ENCODE measurements around the gene PLA2G2E. TPM values are rescaled to one million over a fixed set of nuclear protein-coding genes. Genes with fewer than 3 reads are reported as not detected.
"Not testable (repeated sequence)": the region's sequence is repeated elsewhere in the genome, so short reads cannot be mapped to it uniquely, and the experiment has no call there.

Gene PLA2G2E
- polyA plus RNA-seq, 1 donor: not detected

DNA sequence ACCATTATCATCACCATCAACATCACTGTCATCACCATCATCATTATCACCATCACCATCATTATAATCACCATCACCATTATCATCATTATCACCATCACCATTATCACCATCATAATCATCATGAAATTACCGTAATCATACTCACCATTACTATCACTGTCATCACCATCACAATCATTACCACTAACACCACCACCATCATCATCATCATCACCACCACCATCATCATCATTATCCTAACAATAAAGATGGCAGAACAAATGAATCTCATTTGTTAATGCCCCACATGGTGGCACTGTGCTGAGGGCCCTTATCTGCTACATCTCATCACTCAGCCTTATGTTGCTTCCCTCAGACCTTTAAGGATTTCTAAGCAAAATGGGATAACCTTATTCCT, 9.4 kb upstream of the PLA2G2E start:
- DNase-seq (ENCODE audit: low read depth): no peak

DNA sequence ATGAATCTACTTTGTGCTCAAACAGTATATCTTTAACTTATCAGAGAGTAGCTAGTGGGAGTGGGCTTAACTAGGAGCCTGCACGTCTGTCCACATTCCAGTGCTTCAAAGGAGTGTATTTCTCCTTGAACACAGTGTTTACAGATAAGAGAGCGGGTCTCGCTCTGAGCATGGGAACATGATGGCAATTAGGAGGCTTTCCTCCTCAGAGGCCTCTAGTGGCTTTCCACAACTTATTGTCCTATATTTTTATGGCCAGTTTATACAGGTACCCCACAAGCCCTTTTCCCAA, 3.7 kb upstream of the PLA2G2E start:
- not testable (repeated sequence) for DNase-seq (ENCODE audit: low read depth)

DNA sequence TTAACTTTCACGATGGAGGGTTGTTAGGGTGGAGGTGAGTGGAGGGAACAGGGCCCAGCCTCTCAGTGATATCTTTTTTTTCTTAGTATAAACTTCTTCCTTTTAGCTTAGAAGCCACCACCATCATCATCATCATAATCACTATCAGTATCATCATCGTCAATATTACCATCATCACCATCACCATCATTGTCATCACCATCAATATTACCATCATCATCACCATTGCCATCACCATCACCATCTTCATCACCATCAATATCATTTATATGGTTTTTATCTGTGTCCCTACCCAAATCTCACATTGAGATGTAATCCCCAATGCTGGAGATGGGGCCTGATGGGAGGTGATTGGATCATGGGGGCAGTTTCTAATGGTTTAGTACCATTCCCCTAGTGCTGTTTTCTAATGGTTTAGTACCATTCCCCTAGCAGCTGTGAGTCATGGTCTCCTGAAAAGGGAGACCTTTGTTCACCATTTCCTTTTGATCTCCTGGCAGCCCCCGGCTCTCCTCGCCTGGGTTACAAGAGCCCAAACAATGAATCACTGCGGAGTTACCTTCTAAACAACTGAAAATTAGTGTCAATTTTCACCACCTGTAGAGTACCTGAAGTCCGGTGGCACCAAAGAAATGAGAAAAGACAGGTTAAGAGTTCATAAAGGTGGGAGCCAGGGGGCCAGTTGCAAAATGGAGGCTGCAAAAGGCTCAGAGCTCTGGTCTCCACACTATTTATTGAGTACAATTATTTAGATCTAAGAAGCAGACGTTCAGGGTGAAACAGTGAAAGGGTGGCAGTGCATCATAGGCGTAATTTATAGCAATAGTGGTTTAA, 3.1 kb upstream of the PLA2G2E start:
- no peak for DNase-seq (ENCODE audit: low read depth)

- no peak for DNase-seq (ENCODE audit: low read depth)
Observed at GRCh38 chr1:19925342-19926070, 2.1 kb upstream of the PLA2G2E start.

- DNase-seq (ENCODE audit: low read depth): no peak
Observed at GRCh38 chr1:19923953-19924346, 533 bp upstream of the PLA2G2E start.

- DNase-seq (ENCODE audit: low read depth): no peak
Observed at GRCh38 chr1:19922015-19922688, 1.3 kb downstream of the PLA2G2E start.

GRCh38 chr1:19921310-19921709, 2.1 kb downstream of the PLA2G2E start:
- DNase-seq (ENCODE audit: low read depth): no peak

GRCh38 chr1:19920132-19920710, 3.2 kb downstream of the PLA2G2E start:
- DNase-seq (ENCODE audit: low read depth): no peak

GRCh38 chr1:19918057-19918456, 5.4 kb downstream of the PLA2G2E start:
- peak; percentile 56 for DNase-seq (ENCODE audit: low read depth)

GRCh38 chr1:19910650-19911049, 12.8 kb downstream of the PLA2G2E start:
- DNase-seq (ENCODE audit: low read depth): no peak

- no peak for DNase-seq (ENCODE audit: low read depth)
Observed at GRCh38 chr1:19909971-19910370, 13.4 kb downstream of the PLA2G2E start.

- DNase-seq (ENCODE audit: low read depth): no peak
Observed at GRCh38 chr1:19909392-19909791, 14.0 kb downstream of the PLA2G2E start.

- no peak for DNase-seq (ENCODE audit: low read depth)
Observed at GRCh38 chr1:19907456-19907855, 16.0 kb downstream of the PLA2G2E start.

DNA sequence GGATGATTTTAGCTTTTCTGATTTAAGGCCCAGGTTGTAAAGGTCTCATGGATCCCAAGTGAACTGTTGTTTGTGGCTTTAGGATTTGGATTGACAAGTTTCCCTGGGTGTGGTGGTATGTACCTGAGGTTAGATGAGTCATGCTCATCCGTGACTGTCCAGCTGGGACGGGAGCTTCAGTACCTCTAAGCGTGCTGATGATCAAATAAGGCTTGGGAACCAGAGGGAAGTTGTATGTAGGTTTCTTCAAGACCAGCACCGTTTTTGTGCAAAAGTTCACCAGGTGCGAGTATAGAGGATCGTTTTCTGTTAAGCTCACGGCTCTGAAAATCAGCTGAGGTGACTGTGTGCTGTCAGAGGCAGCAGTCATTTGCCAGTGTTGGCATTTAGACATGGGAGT, 19.8 kb downstream of the PLA2G2E start:
- no peak for DNase-seq (ENCODE audit: low read depth)

DNA sequence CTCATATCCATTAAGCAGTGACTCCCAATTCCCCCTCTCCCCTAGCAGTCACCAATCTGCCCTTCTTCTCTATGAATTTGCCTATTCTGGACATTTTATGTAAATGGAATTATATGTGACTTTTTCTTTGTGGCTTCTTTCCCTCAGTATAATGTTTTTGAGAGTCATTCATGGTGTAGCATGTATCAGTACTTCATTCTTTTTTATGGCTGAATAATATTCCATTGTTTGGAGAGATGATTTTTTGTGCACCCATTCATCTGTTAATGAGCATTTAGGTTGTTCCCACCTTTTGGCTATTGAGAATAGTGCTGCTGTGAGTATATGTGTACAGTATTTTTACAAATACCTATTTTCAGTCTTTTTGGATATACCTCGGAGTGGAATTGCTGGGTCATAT, 21.8 kb downstream of the PLA2G2E start:
- no peak for DNase-seq (ENCODE audit: low read depth)

DNA sequence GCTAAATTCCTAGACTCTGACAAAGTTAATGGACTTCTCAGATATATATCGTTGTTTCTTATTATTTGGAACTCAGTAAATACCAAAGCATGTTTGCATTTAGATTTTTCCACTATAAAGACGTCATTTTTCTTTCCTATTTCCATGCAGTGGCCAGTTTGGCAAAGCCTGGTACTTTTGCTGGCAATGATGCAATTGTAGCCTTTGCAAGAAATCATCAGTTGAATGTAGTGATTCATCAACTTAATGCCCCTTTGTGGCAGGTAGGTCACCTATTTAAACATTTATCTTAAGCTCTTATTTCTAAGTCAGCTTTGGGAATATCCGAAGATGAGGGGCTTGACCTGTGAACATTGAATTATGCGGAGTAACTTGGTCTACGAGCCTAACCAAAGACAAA, 29.2 kb downstream of the PLA2G2E start:
- DNase-seq (ENCODE audit: low read depth): no peak

GRCh38 chr1:19893687-19894086, 29.7 kb downstream of the PLA2G2E start:
- no peak for DNase-seq (ENCODE audit: low read depth)

DNA sequence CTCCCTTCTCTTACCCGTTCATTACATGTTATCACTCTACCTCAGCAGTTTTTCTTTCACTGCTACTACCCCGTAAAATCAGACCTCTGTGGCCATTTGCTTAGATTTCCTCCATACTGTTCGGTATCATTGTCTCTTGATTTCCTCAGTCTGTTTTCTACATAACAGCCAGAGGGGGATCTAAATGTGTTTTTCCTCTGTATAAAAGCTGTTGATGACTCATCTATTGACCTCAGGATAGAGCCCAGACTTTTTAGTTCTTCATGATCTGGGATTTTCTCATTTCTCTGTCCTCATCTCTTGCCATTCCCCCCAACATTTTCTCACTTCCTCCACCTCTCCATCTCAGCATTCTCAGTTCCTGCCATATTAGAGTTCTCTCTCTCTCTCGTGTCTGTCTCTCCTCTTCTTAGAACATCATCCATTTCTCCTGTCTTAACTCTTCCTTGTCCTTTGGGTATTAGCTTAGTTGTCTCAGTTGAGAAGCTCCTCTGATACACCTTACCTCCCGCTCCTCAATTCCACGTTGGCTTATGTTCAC, 30.7 kb downstream of the PLA2G2E start:
- no peak for DNase-seq (ENCODE audit: low read depth)

DNA sequence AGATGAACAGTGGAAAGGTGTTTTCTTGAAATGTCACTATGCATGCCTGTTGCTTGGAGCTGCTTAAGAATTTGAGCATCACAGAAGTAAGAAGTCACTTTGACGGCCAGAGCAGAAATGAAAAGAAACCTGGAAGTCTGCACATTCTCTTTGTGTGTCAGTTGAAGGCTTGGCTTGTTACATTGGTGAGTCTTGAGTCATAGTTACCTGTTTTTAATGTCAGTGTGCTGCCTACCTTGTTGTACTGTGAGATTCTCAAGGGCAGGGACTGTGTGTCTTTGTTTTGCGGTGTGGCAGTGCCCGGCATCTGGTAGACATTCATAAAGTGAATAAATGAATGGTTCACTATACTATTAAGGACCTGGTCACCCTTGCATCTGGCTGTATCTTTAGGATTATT, 31.3 kb downstream of the PLA2G2E start:
- no peak for DNase-seq (ENCODE audit: low read depth)

DNA sequence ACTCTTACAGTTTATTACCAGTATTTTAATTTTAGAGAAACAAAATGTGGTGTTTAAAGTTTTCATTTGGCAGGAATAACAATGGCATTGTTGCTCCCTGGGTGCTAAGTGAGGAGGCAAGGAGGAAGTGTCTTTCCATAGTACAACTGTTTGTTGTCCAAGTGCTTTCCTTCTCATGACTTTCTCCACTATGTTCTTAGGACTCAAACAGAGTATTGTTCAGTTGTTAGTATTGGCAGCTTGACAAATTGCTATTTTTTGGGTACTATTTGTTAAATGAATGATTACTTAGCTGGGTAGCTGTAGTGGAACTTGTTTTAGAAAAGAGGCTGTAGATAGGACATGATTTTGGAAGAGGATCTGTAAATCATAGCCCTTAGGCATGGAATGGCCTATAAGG, 33.8 kb downstream of the PLA2G2E start:
- no peak for DNase-seq (ENCODE audit: low read depth)

DNA sequence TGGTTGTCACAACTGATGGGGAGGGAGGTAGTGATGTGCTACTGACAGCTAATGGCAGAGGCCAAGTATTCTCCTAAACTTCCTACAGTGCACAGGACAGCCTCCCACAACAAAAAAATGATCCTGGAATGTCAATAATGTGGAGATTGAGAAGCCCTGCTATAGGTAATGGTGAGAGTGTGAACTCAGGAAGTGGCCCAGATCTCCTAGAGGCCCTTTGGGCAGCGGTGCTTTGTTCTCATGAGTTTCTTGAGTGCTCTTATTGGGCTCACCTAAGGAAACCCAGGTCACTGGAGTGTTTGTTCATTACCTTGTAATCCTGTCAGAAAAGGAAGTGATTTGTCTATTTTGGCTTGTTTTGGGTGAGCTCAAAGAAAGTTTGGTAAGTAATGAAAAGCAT, 35.3 kb downstream of the PLA2G2E start:
- no peak for DNase-seq (ENCODE audit: low read depth)

DNA sequence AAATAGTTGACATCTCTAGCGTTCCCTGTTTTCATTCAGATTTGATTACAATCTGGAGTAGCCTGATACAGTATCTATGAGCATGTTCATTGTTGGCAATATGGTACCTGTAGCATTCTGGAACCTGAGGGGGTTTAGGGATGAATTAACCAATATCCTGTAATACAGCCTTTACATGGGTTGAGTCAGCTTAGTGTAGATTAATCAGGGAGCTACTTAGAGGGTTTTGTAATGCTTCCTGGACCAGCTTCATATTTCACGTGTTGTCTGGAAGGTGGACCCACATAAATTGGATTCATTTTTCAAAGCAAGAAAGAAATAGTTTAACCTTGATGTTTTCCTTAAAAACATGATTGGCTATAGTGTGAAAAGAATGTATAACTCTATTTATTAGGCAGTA, 37.6 kb downstream of the PLA2G2E start:
- DNase-seq (ENCODE audit: low read depth): no peak

Data from forelimb muscle (tissue), 1 donor.